NCI-H1417 treated with DMSO at 0.1 percent for 48 hours (cell line): ENCODE data around the gene RIC1.
"Not testable (repeated sequence)": the region's sequence is repeated elsewhere in the genome, so short reads cannot be mapped to it uniquely, and the experiment has no call there.

ENCODE experiments used
- DNase-seq: peaks from one replicate; lab custom pipeline; 2025; lab: John Stamatoyannopoulos, UW

The RIC1 gene

GRCh38 chr9:5721279-5722087, 92.6 kb downstream of the RIC1 start:
- no peak for DNase-seq

GRCh38 chr9:5722679-5723078, 93.8 kb downstream of the RIC1 start:
- DNase-seq = not testable (repeated sequence)

- no peak for DNase-seq
These were observed 106.2 kb downstream of the RIC1 start for GRCh38 chr9:5735072-5735471.

GRCh38 chr9:5736563-5737346, 107.8 kb downstream of the RIC1 start:
- no peak for DNase-seq

GRCh38 chr9:5743109-5743508, 114.2 kb downstream of the RIC1 start:
- no peak for DNase-seq

GRCh38 chr9:5748438-5748837, 119.5 kb downstream of the RIC1 start:
- DNase-seq = no peak

- no peak for DNase-seq
These were observed 120.4 kb downstream of the RIC1 start for GRCh38 chr9:5749306-5749705.

- no peak for DNase-seq
These were observed 121.7 kb downstream of the RIC1 start for GRCh38 chr9:5750569-5750968.

GRCh38 chr9:5756633-5757032, 127.7 kb downstream of the RIC1 start:
- no peak for DNase-seq

- no peak for DNase-seq
These were observed 131.4 kb downstream of the RIC1 start for GRCh38 chr9:5760338-5760737.

- no peak for DNase-seq
These were observed 133.5 kb downstream of the RIC1 start for GRCh38 chr9:5762421-5762820.

- no peak for DNase-seq
These were observed 135.4 kb downstream of the RIC1 start for GRCh38 chr9:5764130-5764868.

GRCh38 chr9:5767968-5768932, 139.3 kb downstream of the RIC1 start:
- DNase-seq = no peak

- DNase-seq = no peak
These were observed 144.6 kb downstream of the RIC1 start for GRCh38 chr9:5773324-5773999.

- DNase-seq = no peak
These were observed 149.9 kb downstream of the RIC1 start for GRCh38 chr9:5778805-5779204.

GRCh38 chr9:5779705-5780218, 150.9 kb downstream of the RIC1 start:
- not testable (repeated sequence) for DNase-seq

- DNase-seq = not testable (repeated sequence)
These were observed 154.5 kb downstream of the RIC1 start for GRCh38 chr9:5783420-5783819.

GRCh38 chr9:5783982-5784381, 155.1 kb downstream of the RIC1 start:
- no peak for DNase-seq

- DNase-seq = no peak
These were observed 155.8 kb downstream of the RIC1 start for GRCh38 chr9:5784526-5785315.
